Measurements from ENCODE around the gene CRNN. TPM values are rescaled to one million over a fixed set of nuclear protein-coding genes. Genes with fewer than 3 reads are reported as not detected.

CRNN gene
- total RNA-seq, 1 donor from 2014 or later, result 0.21 TPM

DNA sequence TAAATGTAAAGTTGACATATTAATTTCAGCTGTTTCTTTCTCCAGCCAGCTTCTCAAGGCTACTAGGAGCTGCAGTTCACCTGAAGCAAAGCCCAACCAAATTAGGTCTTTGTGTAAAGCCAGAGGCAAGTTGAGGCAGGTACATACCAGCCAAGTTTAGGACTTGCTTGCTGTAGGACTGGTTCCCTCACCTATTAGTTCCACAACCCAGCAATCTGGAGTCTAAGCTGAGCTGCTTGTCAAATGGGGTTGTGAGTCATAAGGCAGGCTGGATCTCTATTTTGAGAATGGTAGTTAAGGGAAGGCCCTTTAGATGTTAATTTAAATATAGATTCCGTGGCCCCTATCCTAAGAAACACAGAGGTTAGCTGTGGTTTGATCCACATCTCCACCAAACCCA, 46.6 kb downstream of the CRNN start:
- no peak for TF ChIP-seq CTCF (IDR thresholded peaks at IDR 0.05)
- Histone ChIP-seq H3K9me3 (peaks cover 0 to 15% of the 10 kb centered on the region in 2 donors), H3K4me3 (no peak overlapping the region), H3K27ac (no peak overlapping the region), H3K36me3 (no peaks in the 10 kb centered on the region), H3K4me1 (no peaks in the 10 kb centered on the region), H3K27me3 (no peaks in the 10 kb centered on the region)
- intact Hi-C loops (cut with DNase I), result no loop called here
- no peak for DNase-seq (ENCODE audit: low spot score in 2 of 2)

DNA sequence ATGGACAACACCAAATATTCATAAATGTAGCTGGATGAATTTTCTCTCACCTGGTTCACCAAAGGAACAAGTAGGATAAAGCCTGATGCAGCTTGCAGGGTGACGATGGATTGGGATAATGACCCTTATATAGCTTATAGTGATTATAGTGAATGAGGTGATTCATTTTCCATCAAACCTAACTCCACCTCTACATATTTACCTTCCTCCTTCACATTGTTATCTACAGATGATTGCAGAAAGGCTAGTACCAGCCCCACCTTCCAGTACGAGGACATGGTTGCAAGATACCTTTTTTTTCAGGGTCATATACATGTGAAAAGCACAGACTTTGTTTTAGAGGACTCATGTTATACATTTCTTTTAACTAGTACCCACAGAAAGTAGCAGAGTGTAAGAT, 54.2 kb downstream of the CRNN start, which contains the start of gene FLG2:
Gene FLG2, minus strand, starts transcription at position 101 of the 400 bp plus-strand sequence. CDS start 1,122 bp downstream, outside the sequence.
- Histone ChIP-seq H3K36me3 (no peaks in the 10 kb centered on the region), H3K27ac (no peak within 1 kb of the TSS), H3K9me3 (no peaks in the 10 kb centered on the region), H3K27me3 (no peaks in the 10 kb centered on the region), H3K4me3 (no peak within 1 kb of the TSS), H3K4me1 (no peaks in the 10 kb centered on the region)
- no peak for DNase-seq (ENCODE audit: low spot score in 2 of 2)
- TF ChIP-seq CTCF (IDR thresholded peaks at IDR 0.05), result no peak
- intact Hi-C loops (cut with DNase I), result no loop called here

Other genes with a start within 250 kb of the CRNN start
- gene HRNR, start 190.1 kb downstream of the CRNN start, total RNA-seq, result not detected
- not detected for gene FLG, start 89.0 kb downstream of the CRNN start, total RNA-seq
- not detected for gene FLG2, start 54.3 kb downstream of the CRNN start, total RNA-seq
- not detected for gene LCE5A, start 96.5 kb upstream of the CRNN start, total RNA-seq
- gene CRCT1, start 100.2 kb upstream of the CRNN start, total RNA-seq, result not detected
- gene LCE3E, start 152.5 kb upstream of the CRNN start, total RNA-seq, result not detected
- not detected for gene LCE3D, start 166.3 kb upstream of the CRNN start, total RNA-seq
- not detected for gene LCE3C, start 186.0 kb upstream of the CRNN start, total RNA-seq
- gene LCE3B, start 199.5 kb upstream of the CRNN start, total RNA-seq, result not detected
- gene LCE3A, start 208.8 kb upstream of the CRNN start, total RNA-seq, result not detected
- gene LCE2D, start 249.1 kb upstream of the CRNN start, total RNA-seq, result not detected